ENCODE results near the gene VBP1.
A peak's percentile ranks its signal among the peaks of the same experiment; 100 is the strongest.
"Not testable (repeated sequence)": the region's sequence is repeated elsewhere in the genome, so short reads cannot be mapped to it uniquely, and the experiment has no call there.

Gene VBP1

GRCh38 chrX:155215443-155216178 lies 649 bp upstream of the VBP1 start:
- DNase-seq (ENCODE audit: low read depth): no peak
- peak overlapping the region; percentile 76 for H3K4me3 ChIP-seq (ENCODE audit: low read length)

GRCh38 chrX:155216940-155217440 lies 730 bp downstream of the VBP1 start:
- peak overlapping the region; percentile 76 for H3K4me3 ChIP-seq (ENCODE audit: low read length)
- no peak for DNase-seq (ENCODE audit: low read depth)
- no peak for TF ChIP-seq CTCF (IDR thresholded peaks at IDR 0.05; ENCODE audit: insufficient read depth, low read depth, low read length, missing control alignments)

More at GRCh38 chrX:155215443-155216178, 649 bp upstream of the VBP1 start:
- no peak for TF ChIP-seq CTCF (IDR thresholded peaks at IDR 0.05; ENCODE audit: insufficient read depth, low read depth, low read length, missing control alignments)

GRCh38 chrX:155218777-155219176 lies 2.5 kb downstream of the VBP1 start:
- no peak for TF ChIP-seq CTCF (IDR thresholded peaks at IDR 0.05; ENCODE audit: insufficient read depth, low read depth, low read length, missing control alignments)
- H3K4me3 ChIP-seq (ENCODE audit: low read length): no peak overlapping the region
- DNase-seq (ENCODE audit: low read depth): no peak

GRCh38 chrX:155221351-155221750 lies 5.1 kb downstream of the VBP1 start:
- no peak for DNase-seq (ENCODE audit: low read depth)
- no peak overlapping the region for H3K4me3 ChIP-seq (ENCODE audit: low read length)
- TF ChIP-seq CTCF (IDR thresholded peaks at IDR 0.05; ENCODE audit: insufficient read depth, low read depth, low read length, missing control alignments): no peak

- not testable (repeated sequence) for DNase-seq (ENCODE audit: low read depth); H3K4me3 ChIP-seq (ENCODE audit: low read length)
Observed at GRCh38 chrX:155223746-155224145, 7.5 kb downstream of the VBP1 start.

- no peak for TF ChIP-seq CTCF (IDR thresholded peaks at IDR 0.05; ENCODE audit: insufficient read depth, low read depth, low read length, missing control alignments)
- no peak for DNase-seq (ENCODE audit: low read depth)
Observed at GRCh38 chrX:155225774-155226173, 9.5 kb downstream of the VBP1 start.

GRCh38 chrX:155231163-155231562 lies 14.9 kb downstream of the VBP1 start:
- no peak overlapping the region for H3K4me3 ChIP-seq (ENCODE audit: low read length)
- TF ChIP-seq CTCF (IDR thresholded peaks at IDR 0.05; ENCODE audit: insufficient read depth, low read depth, low read length, missing control alignments): no peak
- DNase-seq (ENCODE audit: low read depth): peak; percentile 5

More at GRCh38 chrX:155225774-155226173, 9.5 kb downstream of the VBP1 start:
- H3K4me3 ChIP-seq (ENCODE audit: low read length): no peak overlapping the region
